NT2/D1 (cell line): ENCODE measurements around the gene AIF1L.

Experiments used
- DNase-seq: peaks from one replicate; pipeline ENCODE4 v3.0.0-alpha.2; 2011; ENCODE audit warnings: low read depth, low spot score
- H3K27me3 ChIP-seq: 2 replicates; pipeline ENCODE4 v1.6.0; 2011; ENCODE audit warnings: mild to moderate bottlenecking; ENCODE audit not compliant: insufficient read length, insufficient read depth
- H3K36me3 ChIP-seq: 2 replicates; pipeline ENCODE4 v1.6.1; 2011; ENCODE audit warnings: mild to moderate bottlenecking, low read length, mixed read lengths; ENCODE audit not compliant: insufficient read depth, insufficient read length
- H3K4me1 ChIP-seq: 2 replicates; pipeline ENCODE4 v1.5.1; 2011; ENCODE audit not compliant: insufficient read depth, insufficient read length
- H3K4me3 ChIP-seq: 2 replicates; pipeline ENCODE4 v1.5.1; 2011; ENCODE audit warnings: low read depth; ENCODE audit not compliant: insufficient read length
- H3K9ac ChIP-seq: 2 replicates; pipeline ENCODE4 v1.6.0; 2011; ENCODE audit warnings: low read depth; ENCODE audit not compliant: insufficient read length
- H3K9me3 ChIP-seq: 2 replicates; pipeline ENCODE4 v1.5.1; 2011; ENCODE audit warnings: mild to moderate bottlenecking, low read length; ENCODE audit not compliant: insufficient read depth
- SUZ12 ChIP-seq: IDR thresholded peaks from 2 replicates; pipeline ENCODE4 v1.6.1; 2011; ENCODE audit not compliant: insufficient read length, insufficient read depth; ENCODE audit errors: extremely low read depth
- YY1 ChIP-seq: IDR thresholded peaks from 2 replicates; pipeline ENCODE4 v1.6.1; 2011; ENCODE audit not compliant: insufficient read length, insufficient read depth
- ZNF274 ChIP-seq: IDR thresholded peaks from 2 replicates; pipeline ENCODE4 v1.6.1; 2011; ENCODE audit warnings: mild to moderate bottlenecking, low read depth, low read length

AIF1L gene

GRCh38 chr9:131117762-131118145, 21.4 kb downstream of the AIF1L start:
- Histone ChIP-seq H3K4me1 (peaks cover 3% of the 10 kb centered on the region), H3K27me3 (no peaks in the 10 kb centered on the region), H3K9ac (no peak overlapping the region), H3K9me3 (no peaks in the 10 kb centered on the region), H3K36me3 (peaks cover 69% of the 10 kb centered on the region), H3K4me3 (no peak overlapping the region)
- DNase-seq = no peak
- TF ChIP-seq SUZ12 (no peak), ZNF274 (no peak), YY1 (no peak)

GRCh38 chr9:131119600-131119999, 23.3 kb downstream of the AIF1L start:
- Histone ChIP-seq H3K27me3 (no peaks in the 10 kb centered on the region), H3K4me1 (no peaks in the 10 kb centered on the region), H3K4me3 (no peak overlapping the region), H3K36me3 (peaks cover 60% of the 10 kb centered on the region), H3K9ac (no peak overlapping the region), H3K9me3 (no peaks in the 10 kb centered on the region)
- TF ChIP-seq YY1 = no peak
- no peak for TF ChIP-seq SUZ12
- TF ChIP-seq ZNF274 = no peak
- DNase-seq = no peak

DNA sequence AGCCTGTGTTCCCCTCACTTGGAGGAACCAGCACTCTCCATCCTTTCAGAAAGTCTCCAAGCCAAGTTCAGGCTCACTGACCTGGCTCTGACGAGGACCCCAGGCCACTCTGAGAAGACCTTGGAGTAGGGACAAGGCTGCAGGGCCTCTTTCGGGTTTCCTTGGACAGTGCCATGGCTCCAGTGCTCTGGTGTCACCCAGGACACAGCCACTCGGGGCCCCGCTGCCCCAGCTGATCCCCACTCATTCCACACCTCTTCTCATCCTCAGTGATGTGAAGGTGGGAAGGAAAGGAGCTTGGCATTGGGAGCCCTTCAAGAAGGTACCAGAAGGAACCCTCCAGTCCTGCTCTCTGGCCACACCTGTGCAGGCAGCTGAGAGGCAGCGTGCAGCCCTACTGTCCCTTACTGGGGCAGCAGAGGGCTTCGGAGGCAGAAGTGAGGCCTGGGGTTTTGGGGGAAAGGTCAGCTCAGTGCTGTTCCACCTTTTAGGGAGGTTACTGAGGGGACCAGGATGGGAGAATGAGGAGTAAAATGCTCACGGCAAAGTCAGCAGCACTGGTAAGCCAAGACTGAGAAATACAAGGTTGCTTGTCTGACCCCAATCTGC, 24.4 kb downstream of the AIF1L start:
- no peaks in the 10 kb centered on the region for H3K9me3 ChIP-seq
- H3K4me1 ChIP-seq = no peaks in the 10 kb centered on the region
- no peak overlapping the region for H3K9ac ChIP-seq
- H3K27me3 ChIP-seq = no peaks in the 10 kb centered on the region
- peaks cover 57% of the 10 kb centered on the region for H3K36me3 ChIP-seq
- H3K4me3 ChIP-seq = no peak overlapping the region
- no peak for TF ChIP-seq ZNF274
- no peak for TF ChIP-seq YY1
- no peak for TF ChIP-seq SUZ12
- DNase-seq = no peak

- no peak for DNase-seq
- H3K9ac ChIP-seq = no peak overlapping the region
- no peaks in the 10 kb centered on the region for H3K4me1 ChIP-seq
- peaks cover 57% of the 10 kb centered on the region for H3K36me3 ChIP-seq
- no peaks in the 10 kb centered on the region for H3K9me3 ChIP-seq
- H3K4me3 ChIP-seq = no peak overlapping the region
- TF ChIP-seq SUZ12 = no peak
- TF ChIP-seq ZNF274 = no peak
- TF ChIP-seq YY1 = no peak
- no peaks in the 10 kb centered on the region for H3K27me3 ChIP-seq
Observed at GRCh38 chr9:131121346-131121745, 25.0 kb downstream of the AIF1L start.

GRCh38 chr9:131122158-131122557, 25.8 kb downstream of the AIF1L start:
- no peaks in the 10 kb centered on the region for H3K4me1 ChIP-seq
- no peak for DNase-seq
- H3K36me3 ChIP-seq = peaks cover 57% of the 10 kb centered on the region
- TF ChIP-seq SUZ12 (no peak), YY1 (no peak), ZNF274 (no peak)
- no peak overlapping the region for H3K9ac ChIP-seq
- no peak overlapping the region for H3K4me3 ChIP-seq
- no peaks in the 10 kb centered on the region for H3K27me3 ChIP-seq
- no peaks in the 10 kb centered on the region for H3K9me3 ChIP-seq

- Histone ChIP-seq H3K4me3 (peak overlapping the region; percentile 97), H3K27me3 (no peaks in the 10 kb centered on the region), H3K4me1 (no peaks in the 10 kb centered on the region), H3K9me3 (no peaks in the 10 kb centered on the region), H3K9ac (peak overlapping the region; percentile 96), H3K36me3 (peaks cover 60% of the 10 kb centered on the region)
- no peak for DNase-seq
- TF ChIP-seq ZNF274 (no peak), YY1 (no peak), SUZ12 (no peak)
Observed at GRCh38 chr9:131125038-131125287, 28.6 kb downstream of the AIF1L start.

DNA sequence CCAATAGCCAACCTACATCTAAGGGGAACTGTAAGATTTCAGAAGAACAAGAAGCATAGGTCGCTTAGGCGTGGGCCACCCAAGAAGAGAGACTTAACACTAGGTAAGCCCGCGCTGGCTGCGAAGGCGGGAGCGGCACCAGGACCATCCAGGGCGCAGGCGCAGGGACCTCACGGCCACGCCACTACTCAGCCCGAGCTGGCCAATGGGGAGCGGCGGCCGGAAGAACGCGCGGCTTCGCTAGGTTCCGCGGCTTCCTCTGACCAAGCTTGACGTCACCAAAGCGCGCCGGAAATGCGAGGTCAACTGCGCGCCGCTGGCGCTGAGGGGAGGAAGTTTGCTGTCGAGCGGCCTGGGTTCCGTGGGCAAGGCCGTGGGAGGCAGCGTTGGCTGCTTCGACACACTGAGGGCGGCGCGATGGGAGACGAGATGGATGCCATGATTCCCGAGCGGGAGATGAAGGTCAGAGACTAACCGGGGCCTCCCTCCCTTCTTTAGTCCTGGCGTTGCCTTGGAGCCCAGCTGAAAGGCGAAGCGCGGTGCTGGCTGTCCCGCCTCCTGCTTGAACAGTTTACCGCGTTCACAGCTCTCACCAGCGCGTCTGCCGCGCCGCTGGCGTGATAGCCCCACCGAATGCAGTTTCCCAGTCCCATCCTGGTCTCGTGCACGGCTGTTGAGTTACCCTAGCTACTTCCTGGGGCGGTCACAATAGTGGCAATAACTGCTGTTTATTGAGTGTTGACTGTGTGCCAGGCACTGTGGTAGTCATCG, 29.1 kb downstream of the AIF1L start, which contains the start of gene NUP214:
Gene NUP214, plus strand, starts transcription at position 299 of the 771 bp plus-strand sequence. Its CDS starts 119 bp downstream, at position 418.
- DNase-seq = peak; percentile 98
- peak within 1 kb of the TSS; percentile 97 for H3K4me3 ChIP-seq
- H3K4me1 ChIP-seq = no peaks in the 10 kb centered on the region
- H3K9ac ChIP-seq = peak within 1 kb of the TSS; percentile 96
- peak; percentile 20 for TF ChIP-seq YY1
- no peak for TF ChIP-seq SUZ12
- no peak for TF ChIP-seq ZNF274
- H3K9me3 ChIP-seq = no peaks in the 10 kb centered on the region
- no peaks in the 10 kb centered on the region for H3K27me3 ChIP-seq
- peaks cover 59% of the 10 kb centered on the region for H3K36me3 ChIP-seq
